Right lobe of liver (tissue), 6 donors: Measurements from ENCODE around the gene PDF. TPM values are rescaled to one million over a fixed set of nuclear protein-coding genes. Genes with fewer than 3 reads are reported as not detected.

Experiments
- ATAC-seq, 4 donors: fragments of 200-7000 bp; cut with Tn5 transposase; one replicate each; pipeline ENCODE4 v1.9.1; 2020; ENCODE audit warnings: mild to moderate bottlenecking in 4 of 4, moderate library complexity in 4 of 4
- DNase-seq, 3 donors: peaks; one replicate each; pipeline ENCODE4 v3.0.0-alpha.2; 2020
- H3K27ac ChIP-seq, 3 donors: fragments of 200-600 bp; one replicate each; pipeline ENCODE4 v1.8.0; 2022
- H3K27me3 ChIP-seq, 2 donors: fragments of 200-600 bp; one replicate each; pipeline ENCODE4 v1.8.0; 2022
- H3K36me3 ChIP-seq, 4 donors: fragments of 200-600 bp; sonication (generic) in 1 of 4; one replicate each; pipeline versions ENCODE4 v1.5.1 to v1.8.0; 2017 to 2022; ENCODE audit warnings: control low read depth in 1 of 4
- H3K4me1 ChIP-seq, 4 donors: fragments of 200-600 bp; sonication (generic) in 1 of 4; one replicate each; pipeline versions ENCODE4 v1.5.1 to v1.8.0; 2017 to 2022; ENCODE audit warnings: control low read depth in 1 of 4
- H3K4me3 ChIP-seq, 3 donors: fragments of 200-600 bp; one replicate each; pipeline ENCODE4 v1.8.0; 2022
- H3K9me3 ChIP-seq, 4 donors: fragments of 200-600 bp; sonication (generic) in 1 of 4; one replicate each; pipeline versions ENCODE4 v1.5.1 to v1.8.0; 2017 to 2022; ENCODE audit warnings: control low read depth in 1 of 4
- POLR2A ChIP-seq: fragments of 450-650 bp; IDR thresholded peaks from one replicate; pipeline ENCODE4 v1.6.1; 2017; ENCODE audit warnings: antibody characterized with exemption, mild to moderate bottlenecking
- WGBS: methylation state at CpG from one replicate; pipeline ENCODE4 v1.1.6; 2018; ENCODE audit warnings: low coverage, low lambda C conversion rate; ENCODE audit not compliant: insufficient coverage; ENCODE audit errors: missing lambda C conversion rate; 5-methylcytosine and 5-hydroxymethylcytosine counted together
- intact Hi-C, 2 donors: fragments of 100-400 bp; cut with DNase I; formaldehyde crosslinking; loops; one replicate each; pipeline versions ENCODE4 v1.11.2 to v1.14.1; 2022
- total RNA-seq, 6 experiments: library from RNA; depleted of rRNA in 2 of 6; stranded (reverse); fragments of >200 nt in 2 of 6; fragmentation: NEBNext Ultra II Directional in 3 of 6; extraction: Animal tissue kit (Norgen Biotek cat#: 25700) in 3 of 6; gene quantifications; one replicate each; pipeline versions ENCODE4 v1.1.0 to v1.2.4, GENCODE V29; 2016 to 2023
- TF ChIP-seq, protein P1 (sequence below), 4 donors: fragments of 200-600 bp in 3 of 4; fragments of 450-650 bp in 1 of 4; IDR thresholded peaks; one replicate each; pipeline versions ENCODE4 v1.5.1 to v1.8.0; 2016 to 2022; ENCODE audit warnings: antibody characterized with exemption in 4 of 4, mild to moderate bottlenecking in 2 of 4
- donor health status: DM: no; HTN: yes; CAD: no.
- donor health status: DM: no; HTN: no; CAD: no.
- donor health status: DM: no; HTN: no; CAD: no.
- donor health status: DM: no; HTN: yes; CAD: no.
- donor health status: DM: no; HTN: yes; CAD: no.

Gene PDF
- total RNA-seq, 6 experiments from 2014 or later, result 13.5 to 38.5 (median 15.7) TPM

DNA sequence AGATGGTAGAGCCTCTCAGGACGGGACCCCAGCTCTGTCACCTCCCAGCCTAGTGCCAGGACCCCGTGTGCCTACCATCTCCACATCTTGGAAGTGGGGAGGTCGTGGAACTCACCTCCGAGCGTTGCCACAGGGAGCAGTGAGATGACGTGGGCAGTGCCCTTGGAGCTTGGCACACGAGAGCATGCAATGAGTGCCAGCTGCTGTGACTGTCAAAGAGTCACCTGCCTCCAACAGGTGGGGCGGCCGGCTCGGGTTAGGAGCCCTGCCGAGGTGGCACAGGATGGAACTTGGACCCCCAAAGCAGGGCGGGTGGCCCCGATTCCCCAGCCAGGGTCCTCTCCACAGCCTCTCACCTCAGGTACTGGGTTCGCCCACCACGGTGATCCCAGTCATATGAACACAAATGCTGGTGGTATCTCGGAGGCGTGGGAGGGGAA lies 13.8 kb downstream of the PDF start:
- peak; percentile 77 to 82 (median 78) for ATAC-seq
- intact Hi-C loops, result no loop called here
- Histone ChIP-seq H3K27ac (peak overlapping the region; percentile 69 to 97 (median 88)), H3K4me3 (no peak overlapping the region), H3K36me3 (peaks cover 0 to 51% (median 33%) of the 10 kb centered on the region in 4 donors), H3K4me1 (peaks cover 0 to 66% (median 24%) of the 10 kb centered on the region in 4 donors), H3K9me3 (no peaks in the 10 kb centered on the region), H3K27me3 (no peaks in the 10 kb centered on the region)
- 42% methylated on average over 5 of the region's 17 CpGs for WGBS
- peak; percentile 83 to 93 (median 91) for DNase-seq
- TF ChIP-seq, protein P1, sequence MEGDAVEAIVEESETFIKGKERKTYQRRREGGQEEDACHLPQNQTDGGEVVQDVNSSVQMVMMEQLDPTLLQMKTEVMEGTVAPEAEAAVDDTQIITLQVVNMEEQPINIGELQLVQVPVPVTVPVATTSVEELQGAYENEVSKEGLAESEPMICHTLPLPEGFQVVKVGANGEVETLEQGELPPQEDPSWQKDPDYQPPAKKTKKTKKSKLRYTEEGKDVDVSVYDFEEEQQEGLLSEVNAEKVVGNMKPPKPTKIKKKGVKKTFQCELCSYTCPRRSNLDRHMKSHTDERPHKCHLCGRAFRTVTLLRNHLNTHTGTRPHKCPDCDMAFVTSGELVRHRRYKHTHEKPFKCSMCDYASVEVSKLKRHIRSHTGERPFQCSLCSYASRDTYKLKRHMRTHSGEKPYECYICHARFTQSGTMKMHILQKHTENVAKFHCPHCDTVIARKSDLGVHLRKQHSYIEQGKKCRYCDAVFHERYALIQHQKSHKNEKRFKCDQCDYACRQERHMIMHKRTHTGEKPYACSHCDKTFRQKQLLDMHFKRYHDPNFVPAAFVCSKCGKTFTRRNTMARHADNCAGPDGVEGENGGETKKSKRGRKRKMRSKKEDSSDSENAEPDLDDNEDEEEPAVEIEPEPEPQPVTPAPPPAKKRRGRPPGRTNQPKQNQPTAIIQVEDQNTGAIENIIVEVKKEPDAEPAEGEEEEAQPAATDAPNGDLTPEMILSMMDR (IDR thresholded peaks at IDR 0.05), result no peak
- TF ChIP-seq POLR2A, result no peak

DNA sequence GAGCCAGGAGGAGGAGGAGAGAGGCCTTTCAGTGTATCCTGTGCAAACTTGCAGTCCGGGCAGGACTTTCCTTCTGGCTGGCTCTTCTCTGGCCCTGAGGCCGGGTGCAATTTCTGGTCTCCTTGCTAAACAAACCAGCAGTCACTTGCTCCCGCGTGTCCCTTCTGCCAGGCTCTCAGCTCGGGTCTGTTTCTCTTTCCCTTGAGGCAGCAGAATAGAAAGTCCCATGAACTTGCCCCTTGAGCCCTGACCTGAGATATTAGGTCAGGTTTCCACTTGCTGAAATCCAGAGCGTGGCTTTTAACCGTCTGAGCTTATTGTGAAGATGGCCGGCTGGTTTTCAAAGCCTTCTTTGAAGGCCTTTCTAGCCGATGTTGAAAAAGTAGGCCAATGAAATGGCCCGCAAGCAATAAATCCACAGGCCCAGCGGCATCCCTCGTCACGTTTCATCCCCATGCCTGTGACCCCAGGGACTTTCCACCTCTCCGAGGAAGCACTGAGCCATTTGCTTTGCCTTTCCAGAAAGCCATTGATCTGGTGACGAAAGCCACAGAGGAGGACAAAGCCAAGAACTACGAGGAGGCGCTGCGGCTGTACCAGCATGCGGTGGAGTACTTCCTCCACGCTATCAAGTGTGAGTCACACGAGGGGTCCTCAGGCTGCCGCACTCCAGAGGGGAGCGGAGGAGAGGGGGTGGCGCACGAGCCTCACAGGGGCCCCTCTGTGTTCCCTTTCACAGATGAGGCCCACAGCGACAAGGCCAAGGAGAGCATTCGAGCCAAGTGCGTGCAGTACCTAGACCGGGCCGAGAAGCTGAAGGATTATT lies 14.7 kb downstream of the PDF start:
- ATAC-seq (peak; percentile 2 to 45 (median 37)), DNase-seq (peak; percentile 70 to 82 (median 72))
- 25% methylated on average over 7 of the region's 30 CpGs for WGBS
- intact Hi-C loops, result no loop called here
- Histone ChIP-seq H3K27ac (peak overlapping the region; percentile 69 to 97 (median 88)), H3K4me3 (no peak overlapping the region), H3K36me3 (peaks cover 0 to 42% (median 26%) of the 10 kb centered on the region in 4 donors), H3K9me3 (no peaks in the 10 kb centered on the region), H3K27me3 (no peaks in the 10 kb centered on the region), H3K4me1 (peaks cover 0 to 66% (median 24%) of the 10 kb centered on the region in 4 donors)
- TF ChIP-seq, protein P1 (IDR thresholded peaks at IDR 0.05), result no peak
- no peak for TF ChIP-seq POLR2A

DNA sequence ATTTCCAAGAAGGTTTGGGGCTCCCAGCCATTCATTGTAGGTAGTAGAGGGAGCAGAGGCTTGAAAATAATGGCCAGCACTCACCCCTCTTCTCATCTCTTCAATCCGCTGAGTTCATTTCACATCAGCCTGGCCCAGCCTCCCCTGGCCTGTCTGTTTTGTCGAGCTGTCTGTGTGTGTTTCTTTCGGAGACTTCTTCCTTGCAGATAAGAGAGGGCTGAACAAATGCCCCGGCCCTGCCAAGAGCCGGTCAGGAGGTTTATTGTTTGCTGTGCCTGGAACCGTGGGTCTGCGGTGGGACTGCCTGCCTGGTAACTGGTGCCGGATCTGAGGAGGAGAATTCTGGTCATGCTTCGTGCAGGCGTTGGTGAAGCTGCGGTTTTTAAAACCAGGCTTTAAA lies 15.9 kb downstream of the PDF start:
- DNase-seq, result peak in 2 of 3 donors; percentile 43 to 46
- Histone ChIP-seq H3K9me3 (no peaks in the 10 kb centered on the region), H3K4me1 (peaks cover 0 to 66% (median 24%) of the 10 kb centered on the region in 4 donors), H3K4me3 (no peak overlapping the region), H3K27me3 (no peaks in the 10 kb centered on the region), H3K36me3 (peaks cover 0 to 30% (median 16%) of the 10 kb centered on the region in 4 donors), H3K27ac (peak overlapping the region; percentile 69 to 97 (median 88))
- intact Hi-C loops, result no loop called here
- TF ChIP-seq, protein P1 (IDR thresholded peaks at IDR 0.05), result no peak
- no peak for TF ChIP-seq POLR2A
- ATAC-seq, result no peak
- 45% methylated on average over 7 of the region's 11 CpGs for WGBS

DNA sequence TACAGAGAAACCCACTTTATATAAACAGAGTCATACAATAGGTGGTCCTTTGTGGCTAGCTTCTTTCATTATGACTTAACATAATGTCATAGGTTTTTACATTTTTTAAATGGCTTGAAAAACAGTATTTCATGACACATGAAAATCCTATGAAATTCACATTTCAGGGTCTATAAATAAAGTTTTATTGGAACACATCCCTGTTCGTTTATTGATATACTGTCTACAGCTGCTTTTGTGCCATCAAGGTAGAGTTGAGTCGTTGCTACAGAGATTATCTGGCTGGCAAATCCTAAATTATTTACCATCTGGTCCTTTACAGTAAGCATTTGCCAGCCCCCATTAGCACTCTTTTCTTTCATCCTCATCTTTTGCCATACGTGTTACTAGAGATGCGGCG lies 16.9 kb downstream of the PDF start:
- TF ChIP-seq, protein P1 (IDR thresholded peaks at IDR 0.05), result no peak
- no peak for TF ChIP-seq POLR2A
- peaks cover 0 to 19% (median 7%) of the 10 kb centered on the region in 4 donors for H3K36me3 ChIP-seq
- intact Hi-C loops, result no loop called here
- H3K27ac ChIP-seq, result peak overlapping the region in 1 of 3 donors; percentile 15
- H3K4me1 ChIP-seq, result peaks cover 0 to 57% (median 24%) of the 10 kb centered on the region in 4 donors
- H3K27me3 ChIP-seq, result no peaks in the 10 kb centered on the region
- H3K4me3 ChIP-seq, result no peak overlapping the region
- DNase-seq (peak in 1 of 3 donors; percentile 7), ATAC-seq (no peak)
- no peaks in the 10 kb centered on the region for H3K9me3 ChIP-seq
- WGBS, result 93% methylated on average over 5 of the region's 5 CpGs
